ENCODE measurements around the gene CADPS2.

The CADPS2 gene

GRCh38 chr7:122605929-122606328 is 280.3 kb downstream of the CADPS2 start:
- no peak for DNase-seq

- no peak for DNase-seq
These were observed 282.0 kb downstream of the CADPS2 start for GRCh38 chr7:122604251-122604650.

- DNase-seq = no peak
These were observed 283.5 kb downstream of the CADPS2 start for GRCh38 chr7:122602800-122603199.

GRCh38 chr7:122600630-122601029 is 285.6 kb downstream of the CADPS2 start:
- no peak for DNase-seq

- DNase-seq = no peak
These were observed 286.2 kb downstream of the CADPS2 start for GRCh38 chr7:122600042-122600441.

GRCh38 chr7:122597277-122597676 is 289.0 kb downstream of the CADPS2 start:
- DNase-seq = no peak

DNA sequence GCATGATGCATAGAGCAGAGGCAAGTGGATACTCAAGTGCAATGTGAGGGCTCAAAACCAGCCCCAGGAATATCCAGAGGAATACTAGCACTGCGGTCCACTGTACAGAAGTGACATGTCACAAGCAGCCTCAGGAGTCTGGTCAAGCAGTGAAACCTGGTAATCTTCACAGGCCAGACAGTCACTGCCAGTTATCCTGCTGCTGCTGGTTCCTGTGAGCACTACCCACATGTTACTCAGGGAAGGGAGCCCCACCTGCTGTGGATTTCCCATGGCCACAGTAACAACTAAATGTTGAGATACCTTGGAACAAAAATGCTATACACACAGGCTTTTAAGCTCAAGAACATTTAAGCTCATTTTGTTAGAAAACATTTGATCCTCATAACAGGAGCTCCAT is 290.4 kb downstream of the CADPS2 start:
- no peak for DNase-seq

GRCh38 chr7:122588621-122589020 is 297.6 kb downstream of the CADPS2 start:
- DNase-seq = no peak

GRCh38 chr7:122584676-122585251 is 301.5 kb downstream of the CADPS2 start:
- no peak for DNase-seq

- DNase-seq = no peak
These were observed 307.9 kb downstream of the CADPS2 start for GRCh38 chr7:122578350-122578749.

DNA sequence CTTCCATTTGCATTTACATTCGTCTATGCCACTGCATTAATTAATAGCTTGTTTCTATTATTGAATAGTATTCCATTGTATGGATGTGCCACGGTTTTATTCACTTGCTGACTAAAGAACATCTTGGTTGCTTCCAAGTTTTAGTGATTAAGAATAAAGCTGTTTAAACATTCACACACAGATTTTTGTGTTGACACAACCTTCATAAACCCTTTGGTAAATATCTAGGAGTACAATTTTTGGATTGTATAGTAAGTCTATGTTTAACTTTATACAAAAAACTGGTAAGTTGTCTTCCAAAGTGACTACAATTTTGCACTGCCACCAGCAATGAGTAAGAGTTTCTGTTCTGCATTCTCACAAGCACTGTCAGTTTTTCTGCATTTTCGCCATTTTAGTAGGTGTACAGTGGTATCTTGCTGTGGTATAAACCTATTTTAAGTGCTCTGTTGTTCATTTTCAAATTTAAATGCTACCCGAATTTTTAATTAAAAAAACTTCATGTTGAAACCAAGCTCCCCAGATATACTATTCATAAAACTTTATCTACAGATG is 308.7 kb downstream of the CADPS2 start:
- no peak for DNase-seq

DNA sequence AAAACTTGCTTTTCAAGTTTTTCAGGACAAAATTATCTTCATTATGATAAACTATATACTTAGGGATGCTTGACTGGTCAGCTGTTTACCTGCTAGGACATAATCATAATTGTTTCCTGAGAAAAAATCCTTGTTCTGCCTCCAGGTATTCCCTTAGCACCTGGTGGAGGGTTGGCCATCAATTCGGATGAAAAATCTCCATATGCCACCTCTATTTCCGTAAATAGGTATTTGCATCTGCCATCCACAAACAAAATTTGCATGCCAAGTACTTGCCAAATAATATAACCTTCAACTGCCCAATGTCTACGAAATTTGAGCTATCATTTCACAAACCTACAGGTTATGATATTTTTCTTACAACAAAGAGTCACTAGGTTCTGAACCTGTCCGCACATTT is 313.6 kb downstream of the CADPS2 start:
- no peak for DNase-seq

- DNase-seq = no peak
These were observed 324.9 kb downstream of the CADPS2 start for GRCh38 chr7:122561326-122561725.

GRCh38 chr7:122556873-122557542 is 329.3 kb downstream of the CADPS2 start:
- no peak for DNase-seq

- DNase-seq = no peak
These were observed 330.0 kb downstream of the CADPS2 start for GRCh38 chr7:122556219-122556618.

- DNase-seq = no peak
These were observed 332.5 kb downstream of the CADPS2 start for GRCh38 chr7:122553761-122554160.

DNA sequence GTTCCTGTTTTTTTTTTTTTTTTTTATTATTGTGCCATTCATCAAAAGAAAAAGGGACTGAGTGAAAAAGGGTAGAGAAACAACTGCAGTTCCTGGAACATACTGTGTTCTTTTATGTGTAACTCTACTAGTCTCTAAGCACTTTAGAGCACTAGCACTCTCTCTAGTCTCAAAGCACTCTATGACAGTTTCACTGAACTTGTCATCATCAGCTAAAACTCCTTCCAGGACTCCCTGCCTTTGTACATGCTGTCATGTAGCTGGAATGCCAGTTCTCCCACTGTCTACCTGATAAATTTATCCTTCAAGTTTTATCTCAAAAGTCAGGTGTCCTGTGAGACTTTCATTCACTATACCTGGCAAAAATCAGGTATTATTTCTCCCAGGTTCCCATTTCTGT is 333.5 kb downstream of the CADPS2 start:
- no peak for DNase-seq

DNA sequence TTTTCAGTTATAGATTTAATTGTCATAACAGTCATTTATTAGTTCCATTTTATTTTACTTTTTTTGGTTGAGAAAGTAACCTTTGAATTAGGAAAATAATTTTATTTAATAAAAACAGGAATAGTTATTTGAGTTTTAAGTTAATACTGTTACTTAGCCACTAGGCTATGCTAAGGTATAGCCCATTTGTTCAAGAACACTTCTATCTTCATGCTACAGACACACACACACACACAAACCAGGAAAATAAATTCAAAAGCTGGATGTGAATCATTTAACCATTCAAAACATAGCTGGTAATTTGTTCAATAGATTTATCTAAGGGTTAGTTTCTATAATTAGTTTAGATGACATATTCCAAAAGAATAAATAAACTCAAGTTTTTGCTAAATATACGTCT is 335.7 kb downstream of the CADPS2 start:
- no peak for DNase-seq

- DNase-seq = no peak
These were observed 336.7 kb downstream of the CADPS2 start for GRCh38 chr7:122549578-122549977.

DNA sequence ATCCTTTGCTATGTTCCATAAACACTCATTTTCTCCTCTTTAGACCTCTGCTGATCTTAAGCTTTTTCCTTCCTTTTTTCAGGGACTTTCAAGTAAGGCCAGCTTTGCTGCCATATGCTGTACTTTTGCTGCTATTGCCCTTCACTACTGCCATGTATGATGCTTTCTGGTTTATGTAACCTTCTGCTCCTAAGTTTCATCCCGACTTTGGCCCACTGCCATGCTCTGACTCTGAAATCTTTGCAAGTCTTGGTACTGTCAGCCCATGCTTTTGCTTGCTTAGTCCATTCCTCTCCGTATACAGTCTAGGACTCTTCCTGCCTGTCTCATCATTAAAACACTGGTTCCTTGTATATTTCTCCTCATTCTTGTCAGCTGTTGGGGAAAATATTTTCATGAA is 339.8 kb downstream of the CADPS2 start:
- DNase-seq = peak in 1 of 56 donors; percentile 0

- DNase-seq = peak in 27 of 56 donors; percentile 0 to 45 (median 5)
These were observed 341.8 kb downstream of the CADPS2 start for GRCh38 chr7:122544463-122544862.

- no peak for DNase-seq
These were observed 342.4 kb downstream of the CADPS2 start for GRCh38 chr7:122543891-122544290.

DNA sequence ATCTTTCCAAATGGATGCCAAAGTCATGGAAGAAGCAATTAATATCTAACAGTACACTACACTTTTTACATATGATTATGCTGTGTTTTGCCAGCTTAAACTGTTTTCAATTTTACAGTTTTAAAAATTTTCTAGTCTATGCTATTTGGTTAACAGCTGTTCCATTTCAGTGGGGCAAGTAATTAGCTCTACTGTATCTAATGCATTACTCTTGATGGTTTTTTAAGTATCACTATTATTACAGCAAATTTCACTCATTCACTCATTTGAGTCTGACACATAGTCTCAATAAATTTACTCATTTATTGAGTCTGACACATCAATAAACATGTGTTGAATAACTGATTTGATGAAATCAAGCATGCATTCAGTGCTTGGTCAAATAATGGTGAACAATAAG is 343.1 kb downstream of the CADPS2 start:
- no peak for DNase-seq

Data from amygdala (tissue), 56 donors.